ENCODE measurements around the gene DCLK1. TPM values are rescaled to one million over a fixed set of nuclear protein-coding genes. Genes with fewer than 3 reads are reported as not detected.
A peak's percentile ranks its signal among the peaks of the same experiment; 100 is the strongest.

Gene DCLK1
- total and polyA plus RNA-seq, 12 donors: 0.68 to 22.6 (median 2.3) TPM

- no peak overlapping the region for H3K27ac ChIP-seq
- intact Hi-C loops (cut with DNase I): no loop called here
- no peaks in the 10 kb centered on the region for H3K36me3 ChIP-seq (replicated peaks in 1 of 2)
- no peak overlapping the region for H3K4me3 ChIP-seq
- TF ChIP-seq CTCF (IDR thresholded peaks at IDR 0.05) (no peak), POLR2A (IDR thresholded peaks at IDR 0.05) (no peak)
- no peaks in the 10 kb centered on the region for H3K9me3 ChIP-seq (replicated peaks in 1 of 3)
- WGBS, 4 donors: 63 to 75% (median 67%) methylated on average over 5 of the region's 5 CpGs
- H3K27me3 ChIP-seq: peaks cover 11% of the 10 kb centered on the region
- DNase-seq: no peak
- H3K4me1 ChIP-seq (replicated peaks in 1 of 2): no peaks in the 10 kb centered on the region
Observed at GRCh38 chr13:36133950-36134626, 2.9 kb upstream of the DCLK1 start.

- no peak for DNase-seq
- H3K36me3 ChIP-seq (replicated peaks in 1 of 2): no peaks in the 10 kb centered on the region
- H3K4me3 ChIP-seq: no peak overlapping the region
- H3K9me3 ChIP-seq (replicated peaks in 1 of 3): no peaks in the 10 kb centered on the region
- H3K27me3 ChIP-seq: peaks cover 11% of the 10 kb centered on the region
- no peaks in the 10 kb centered on the region for H3K4me1 ChIP-seq (replicated peaks in 1 of 2)
- no peak overlapping the region for H3K27ac ChIP-seq
- intact Hi-C loops (cut with DNase I): no loop called here
- 92 to 100% (median 95%) methylated on average over 1 of the region's 1 CpG for WGBS, 4 donors
- no peak for TF ChIP-seq POLR2A (IDR thresholded peaks at IDR 0.05)
- TF ChIP-seq CTCF (IDR thresholded peaks at IDR 0.05): no peak
Observed at GRCh38 chr13:36132376-36132775, 1.2 kb upstream of the DCLK1 start.

- H3K27ac ChIP-seq: no peak overlapping the region
- intact Hi-C loops (cut with DNase I): no loop called here
- no peaks in the 10 kb centered on the region for H3K36me3 ChIP-seq (replicated peaks in 1 of 2)
- no peaks in the 10 kb centered on the region for H3K9me3 ChIP-seq (replicated peaks in 1 of 3)
- H3K27me3 ChIP-seq: peaks cover 11% of the 10 kb centered on the region
- TF ChIP-seq POLR2A (IDR thresholded peaks at IDR 0.05): no peak
- no peak for TF ChIP-seq CTCF (IDR thresholded peaks at IDR 0.05)
- no peak overlapping the region for H3K4me3 ChIP-seq
- no peak for DNase-seq
- WGBS, 4 donors: 64 to 89% (median 82%) methylated on average over 5 of the region's 5 CpGs
- H3K4me1 ChIP-seq (replicated peaks in 1 of 2): no peaks in the 10 kb centered on the region
Observed at GRCh38 chr13:36131931-36132297, 732 bp upstream of the DCLK1 start.

- 1 to 2% (median 1%) methylated on average over 14 to 61 of the region's 61 CpGs for WGBS, 4 donors
- H3K36me3 ChIP-seq (replicated peaks in 1 of 2): no peaks in the 10 kb centered on the region
- intact Hi-C loops (cut with DNase I): no loop called here
- H3K27ac ChIP-seq: no peak overlapping the region
- H3K4me1 ChIP-seq (replicated peaks in 1 of 2): no peaks in the 10 kb centered on the region
- H3K4me3 ChIP-seq: peak overlapping the region in 1 of 4 donors; percentile 55
- peaks cover 11% of the 10 kb centered on the region for H3K27me3 ChIP-seq
- no peaks in the 10 kb centered on the region for H3K9me3 ChIP-seq (replicated peaks in 1 of 3)
- TF ChIP-seq POLR2A (IDR thresholded peaks at IDR 0.05) (no peak), CTCF (IDR thresholded peaks at IDR 0.05) (no peak)
- DNase-seq: peak in 2 of 7 donors; percentile 11 to 23
Observed at GRCh38 chr13:36130552-36131221, 495 bp downstream of the DCLK1 start.

All from adrenal gland (tissue), 12 donors.